ENCODE data around the gene C16orf54. TPM values are rescaled to one million over a fixed set of nuclear protein-coding genes. Genes with fewer than 3 reads are reported as not detected.
"Not testable (repeated sequence)": the region's sequence is repeated elsewhere in the genome, so short reads cannot be mapped to it uniquely, and the experiment has no call there.

Gene C16orf54
- total RNA-seq, 3 donors from 2014 or later, result 1.6 to 3.4 (median 1.7) TPM

DNA sequence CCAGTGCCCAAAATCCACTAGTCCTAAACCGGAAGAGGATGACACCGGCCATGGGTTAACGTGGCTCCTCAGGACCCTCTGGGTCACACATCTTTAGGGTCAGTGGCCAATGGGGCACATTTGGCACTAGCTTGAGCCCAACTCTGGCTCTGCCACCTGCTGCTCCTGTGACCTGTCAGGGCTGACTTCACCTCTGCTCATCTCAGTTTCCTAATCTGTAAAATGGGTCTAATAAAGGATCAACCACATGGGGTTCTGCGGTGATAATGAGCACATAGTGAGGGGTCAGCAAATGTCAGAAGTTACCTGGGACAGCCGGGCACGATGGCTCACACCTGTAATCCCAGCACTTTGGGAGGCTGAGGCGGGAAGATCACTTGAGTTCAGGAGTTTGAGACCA, 48.4 kb downstream of the C16orf54 start:
- no peaks in the 10 kb centered on the region for H3K36me3 ChIP-seq (ENCODE audit: low read depth)
- TF ChIP-seq, protein P1, sequence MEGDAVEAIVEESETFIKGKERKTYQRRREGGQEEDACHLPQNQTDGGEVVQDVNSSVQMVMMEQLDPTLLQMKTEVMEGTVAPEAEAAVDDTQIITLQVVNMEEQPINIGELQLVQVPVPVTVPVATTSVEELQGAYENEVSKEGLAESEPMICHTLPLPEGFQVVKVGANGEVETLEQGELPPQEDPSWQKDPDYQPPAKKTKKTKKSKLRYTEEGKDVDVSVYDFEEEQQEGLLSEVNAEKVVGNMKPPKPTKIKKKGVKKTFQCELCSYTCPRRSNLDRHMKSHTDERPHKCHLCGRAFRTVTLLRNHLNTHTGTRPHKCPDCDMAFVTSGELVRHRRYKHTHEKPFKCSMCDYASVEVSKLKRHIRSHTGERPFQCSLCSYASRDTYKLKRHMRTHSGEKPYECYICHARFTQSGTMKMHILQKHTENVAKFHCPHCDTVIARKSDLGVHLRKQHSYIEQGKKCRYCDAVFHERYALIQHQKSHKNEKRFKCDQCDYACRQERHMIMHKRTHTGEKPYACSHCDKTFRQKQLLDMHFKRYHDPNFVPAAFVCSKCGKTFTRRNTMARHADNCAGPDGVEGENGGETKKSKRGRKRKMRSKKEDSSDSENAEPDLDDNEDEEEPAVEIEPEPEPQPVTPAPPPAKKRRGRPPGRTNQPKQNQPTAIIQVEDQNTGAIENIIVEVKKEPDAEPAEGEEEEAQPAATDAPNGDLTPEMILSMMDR (IDR thresholded peaks at IDR 0.05), result no peak
- no peak overlapping the region for H3K4me3 ChIP-seq
- intact Hi-C loops (cut with DNase I, micrococcal nuclease), result no loop called here
- ATAC-seq (no peak), DNase-seq (no peak)
- no peaks in the 10 kb centered on the region for H3K4me1 ChIP-seq (ENCODE audit: low read depth)
- no peaks in the 10 kb centered on the region for H3K9me3 ChIP-seq

DNA sequence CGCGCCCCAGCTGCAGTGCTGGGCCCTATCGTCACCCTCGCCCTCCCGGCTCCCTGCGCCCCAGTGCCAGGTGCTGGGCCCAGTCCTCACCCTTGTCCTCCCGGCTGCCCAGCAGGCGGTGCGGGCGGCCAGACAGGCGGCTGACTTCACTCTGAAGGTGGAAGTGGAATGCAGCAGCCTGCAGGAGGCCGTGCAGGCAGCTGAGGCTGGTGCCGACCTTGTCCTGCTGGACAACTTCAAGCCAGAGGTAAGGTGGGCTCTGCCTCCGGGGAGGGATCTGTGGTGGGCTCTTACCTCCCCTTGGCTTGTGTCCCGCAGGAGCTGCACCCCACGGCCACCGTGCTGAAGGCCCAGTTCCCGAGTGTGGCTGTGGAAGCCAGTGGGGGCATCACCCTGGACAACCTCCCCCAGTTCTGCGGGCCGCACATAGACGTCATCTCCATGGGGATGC, 48.9 kb downstream of the C16orf54 start:
- intact Hi-C loops (cut with DNase I, micrococcal nuclease), result no loop called here

GRCh38 chr16:29695675-29696074, 50.1 kb downstream of the C16orf54 start:
- H3K4me3 ChIP-seq; intact Hi-C loops (cut with DNase I, micrococcal nuclease); H3K4me1 ChIP-seq (ENCODE audit: low read depth); ATAC-seq; H3K9me3 ChIP-seq; DNase-seq; H3K36me3 ChIP-seq (ENCODE audit: low read depth): not testable (repeated sequence)

More for the DNA sequence above, 48.9 kb downstream of the C16orf54 start:
- H3K4me1 ChIP-seq (ENCODE audit: low read depth), result no peaks in the 10 kb centered on the region
- H3K9me3 ChIP-seq, result no peaks in the 10 kb centered on the region
- no peaks in the 10 kb centered on the region for H3K36me3 ChIP-seq (ENCODE audit: low read depth)
- ATAC-seq (no peak), DNase-seq (peak in 1 of 3 donors; percentile 45)
- TF ChIP-seq, protein P1 (IDR thresholded peaks at IDR 0.05), result no peak
- H3K4me3 ChIP-seq, result no peak overlapping the region

DNA sequence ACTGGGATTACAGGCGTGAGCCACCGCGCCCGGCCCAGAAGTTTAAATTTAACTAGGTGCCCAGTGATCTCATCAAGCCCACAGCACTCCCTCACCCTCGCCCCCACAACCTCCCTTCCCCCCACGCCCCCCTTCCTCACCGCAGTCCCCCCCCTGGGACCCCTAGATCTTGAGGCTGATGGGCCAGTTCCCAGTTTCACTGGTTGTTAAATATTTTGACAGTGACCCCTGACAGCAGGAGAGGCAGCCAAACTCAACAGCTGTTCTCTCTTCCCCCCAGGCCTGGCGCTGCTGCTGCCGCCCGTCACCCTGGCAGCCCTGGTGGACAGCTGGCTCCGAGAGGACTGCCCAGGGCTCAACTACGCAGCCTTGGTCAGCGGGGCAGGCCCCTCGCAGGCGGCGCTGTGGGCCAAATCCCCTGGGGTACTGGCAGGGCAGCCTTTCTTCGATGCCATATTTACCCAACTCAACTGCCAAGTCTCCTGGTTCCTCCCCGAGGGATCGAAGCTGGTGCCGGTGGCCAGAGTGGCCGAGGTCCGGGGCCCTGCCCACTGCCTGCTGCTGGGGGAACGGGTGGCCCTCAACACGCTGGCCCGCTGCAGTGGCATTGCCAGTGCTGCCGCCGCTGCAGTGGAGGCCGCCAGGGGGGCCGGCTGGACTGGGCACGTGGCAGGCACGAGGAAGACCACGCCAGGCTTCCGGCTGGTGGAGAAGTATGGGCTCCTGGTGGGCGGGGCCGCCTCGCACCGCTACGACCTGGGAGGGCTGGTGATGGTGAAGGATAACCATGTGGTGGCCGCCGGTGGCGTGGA, 51.2 kb downstream of the C16orf54 start:
- TF ChIP-seq, protein P1 (IDR thresholded peaks at IDR 0.05), result no peak
- Histone ChIP-seq H3K9me3 (no peaks in the 10 kb centered on the region), H3K4me3 (no peak overlapping the region), H3K36me3 (ENCODE audit: low read depth) (no peaks in the 10 kb centered on the region), H3K4me1 (ENCODE audit: low read depth) (no peaks in the 10 kb centered on the region)
- intact Hi-C loops (cut with DNase I, micrococcal nuclease), result no loop called here
- ATAC-seq (no peak), DNase-seq (peak in 2 of 3 donors; percentile 17 to 46)

DNA sequence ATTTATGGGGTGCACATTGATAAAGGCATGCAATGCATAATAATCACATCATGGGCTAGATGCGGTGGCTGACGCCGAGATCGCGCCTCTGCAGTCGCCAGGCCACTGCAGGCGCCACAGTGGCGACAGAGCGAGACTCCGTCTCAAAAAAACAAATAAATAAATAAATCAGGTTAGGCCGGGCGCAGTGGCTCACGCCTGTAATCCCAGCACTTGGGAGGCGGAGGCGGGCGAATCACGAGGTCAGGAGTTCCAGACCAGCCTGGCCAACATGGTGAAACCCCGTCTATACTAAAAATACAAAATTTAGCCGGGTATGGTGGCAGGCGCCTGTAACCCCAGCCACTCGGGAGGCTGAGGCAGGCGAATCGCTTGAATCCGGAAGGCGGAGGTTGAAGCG, 53.2 kb downstream of the C16orf54 start:
- H3K36me3 ChIP-seq (ENCODE audit: low read depth); H3K4me3 ChIP-seq; intact Hi-C loops (cut with DNase I, micrococcal nuclease); H3K4me1 ChIP-seq (ENCODE audit: low read depth); ATAC-seq; H3K9me3 ChIP-seq: not testable (repeated sequence)
- peak in 1 of 3 donors; percentile 23 for DNase-seq

Other genes starting within 250 kb of the C16orf54 start
- 100 to 1,000 TPM in 2 of 3 donors, 10 to 100 TPM in 1; 56.8 to 107 (median 103) TPM for gene NPIPB12, start 239.6 kb downstream of the C16orf54 start, total RNA-seq
- gene SPN, start 82.7 kb downstream of the C16orf54 start, total RNA-seq, result 1 to 10 TPM; 4.4 to 6.0 (median 4.5) TPM
- gene QPRT, start 66.8 kb downstream of the C16orf54 start, total RNA-seq, result 10 to 100 TPM; 25.3 to 54.6 (median 25.4) TPM
- 100 to 1,000 TPM; 196 to 671 (median 551) TPM for gene ZG16, start 32.3 kb upstream of the C16orf54 start, total RNA-seq
- gene KIF22, start 44.8 kb upstream of the C16orf54 start, total RNA-seq, result 10 to 100 TPM; 24.7 to 56.2 (median 53.0) TPM
- gene MAZ, start 60.5 kb upstream of the C16orf54 start, total RNA-seq, result 100 to 1,000 TPM; 224 to 415 (median 225) TPM
- gene PRRT2, start 66.2 kb upstream of the C16orf54 start, total RNA-seq, result 10 to 100 TPM in 1 of 3 donors, under 1 TPM in 2; 0.81 to 15.2 (median 0.94) TPM
- 10 to 100 TPM; 15.6 to 25.1 (median 20.5) TPM for gene PAGR1, start 70.2 kb upstream of the C16orf54 start, total RNA-seq
- gene MVP, start 74.5 kb upstream of the C16orf54 start, total RNA-seq, result 100 to 1,000 TPM; 307 to 552 (median 529) TPM
- 100 to 1,000 TPM in 1 of 3 donors, 10 to 100 TPM in 2; 53.1 to 102 (median 90.5) TPM for gene CDIPT, start 117.2 kb upstream of the C16orf54 start, total RNA-seq
- 1 to 10 TPM; 6.1 to 9.6 (median 7.0) TPM for gene SEZ6L2, start 153.6 kb upstream of the C16orf54 start, total RNA-seq
- gene ASPHD1, start 154.5 kb upstream of the C16orf54 start, total RNA-seq, result 1 to 10 TPM; 1.6 to 1.9 (median 1.8) TPM
- gene KCTD13, start 180.2 kb upstream of the C16orf54 start, total RNA-seq, result 10 to 100 TPM; 22.2 to 25.8 (median 22.9) TPM
- gene TMEM219, start 216.1 kb upstream of the C16orf54 start, total RNA-seq, result 100 to 1,000 TPM; 116 to 209 (median 130) TPM
- gene TAOK2, start 227.9 kb upstream of the C16orf54 start, total RNA-seq, result 10 to 100 TPM; 46.6 to 53.4 (median 50.5) TPM
- gene HIRIP3, start 249.6 kb upstream of the C16orf54 start, total RNA-seq, result 10 to 100 TPM; 11.3 to 21.3 (median 11.9) TPM

All from mucosa of descending colon (tissue), 3 donors.